Measurements from ENCODE around the gene DSG1. TPM values are rescaled to one million over a fixed set of nuclear protein-coding genes. Genes with fewer than 3 reads are reported as not detected.

The DSG1 gene
- total and polyA plus RNA-seq, 2 of the 13 experiments (the other 11 are each of a cell fraction or from before 2014, with no cell fraction given): 0.04 TPM; not detected in 1

GRCh38 chr18:31278609-31279071 is 39.3 kb upstream of the DSG1 start (continued):
- TF ChIP-seq ZNF776 (CRISPR knock-in tag; IDR thresholded peaks at IDR 0.05) (no peak), JUN (CRISPR knock-in tag; IDR thresholded peaks at IDR 0.05) (peak; percentile 73; the same call in 1 of the 2 replicates), KIAA2018 (CRISPR knock-in tag; IDR thresholded peaks at IDR 0.05; ENCODE audit: borderline replicate concordance) (no peak), ZNF142 (CRISPR knock-in tag; IDR thresholded peaks at IDR 0.05) (no peak), ATRX (CRISPR knock-in tag; IDR thresholded peaks at IDR 0.05; ENCODE audit: borderline replicate concordance) (no peak), MIXL1 (CRISPR knock-in tag; IDR thresholded peaks at IDR 0.05) (no peak; the same call in 1 of the 2 replicates), ZBTB3 (CRISPR knock-in tag; IDR thresholded peaks at IDR 0.05; ENCODE audit: borderline replicate concordance, low read depth) (no peak), RBFOX2 (IDR thresholded peaks at IDR 0.05; ENCODE audit: low read depth, low read length) (no peak), ZNF790 (CRISPR knock-in tag; IDR thresholded peaks at IDR 0.05; ENCODE audit: borderline replicate concordance) (no peak), ZSCAN5A (CRISPR knock-in tag; IDR thresholded peaks at IDR 0.05; ENCODE audit: borderline replicate concordance) (no peak), PHF20 (CRISPR knock-in tag; IDR thresholded peaks at IDR 0.05) (no peak), ZNF713 (CRISPR knock-in tag; IDR thresholded peaks at IDR 0.05) (no peak)
